OCI-LY7 (cell line): ENCODE measurements around the gene TMEM256. TPM values are rescaled to one million over a fixed set of nuclear protein-coding genes. Genes with fewer than 3 reads are reported as not detected.

ENCODE experiments used
- BruUV-seq: library from RNA; stranded (reverse); fragments of 400-500 nt; replicated peaks from 2 replicates; lab custom pipeline; 2021; lab: Mats Ljungman, UMichigan
- CTCF ChIA-PET: fragments of 300-600 bp; sonication (Branson Sonifier 250); formaldehyde crosslinking; loops from one replicate; lab custom pipeline; 2022; ENCODE audit warnings: antibody characterized with exemption; ENCODE audit not compliant: unreplicated experiment; lab: Charles Lee
- POLR2A ChIA-PET: fragments of 300-600 bp; sonication (Branson Sonifier 250); formaldehyde crosslinking; loops from one replicate; lab custom pipeline; 2022; ENCODE audit warnings: antibody characterized with exemption; lab: Charles Lee
- DNase-seq: peaks from one replicate; pipeline ENCODE4 v3.0.0-alpha.2; 2015; ENCODE audit warnings: low spot score
- H2AFZ ChIP-seq: fragments of 200-600 bp; sonication (generic), shearing (Covaris generic); 2 replicates; pipeline ENCODE4 v1.6.1; 2014; ENCODE audit warnings: mild to moderate bottlenecking, antibody characterized with exemption, low read length, moderate library complexity
- H3K27ac ChIP-seq: fragments of 200-600 bp; sonication (generic); 2 replicates; pipeline ENCODE4 v1.5.1; 2014; ENCODE audit warnings: mixed run types, low read depth, mild to moderate bottlenecking, moderate library complexity, low read length, inconsistent platforms; ENCODE audit not compliant: poor library complexity, severe bottlenecking
- H3K36me3 ChIP-seq: fragments of 200-600 bp; sonication (generic); 2 replicates; pipeline ENCODE4 v1.6.1; 2014; ENCODE audit warnings: mild to moderate bottlenecking, antibody characterized with exemption, low read length, moderate library complexity, mixed read lengths; ENCODE audit not compliant: insufficient read depth
- H3K4me1 ChIP-seq: fragments of 200-600 bp; sonication (generic); 2 replicates; pipeline ENCODE4 v1.5.1; 2014; ENCODE audit warnings: mild to moderate bottlenecking, low read length; ENCODE audit not compliant: insufficient read depth, poor library complexity, severe bottlenecking
- H3K4me2 ChIP-seq: fragments of 200-600 bp; sonication (generic); 2 replicates; pipeline ENCODE4 v1.6.1; 2014; ENCODE audit warnings: mild to moderate bottlenecking, low read length
- H3K4me3 ChIP-seq: fragments of 200-600 bp; sonication (generic); 2 replicates; pipeline ENCODE4 v1.5.1; 2014; ENCODE audit warnings: mild to moderate bottlenecking, low read depth, low read length; ENCODE audit not compliant: poor library complexity, severe bottlenecking
- H3K79me2 ChIP-seq: fragments of 200-600 bp; sonication (generic); 2 replicates; pipeline ENCODE4 v1.6.1; 2016; ENCODE audit warnings: low read depth, mild to moderate bottlenecking, low read length, moderate library complexity, mixed read lengths; ENCODE audit not compliant: insufficient read depth
- H3K9me2 ChIP-seq: fragments of 200-600 bp; sonication (generic); 2 replicates; pipeline ENCODE4 v1.6.1; 2016; ENCODE audit warnings: mild to moderate bottlenecking, low read length, mixed read lengths; ENCODE audit not compliant: insufficient read depth
- H3K9me3 ChIP-seq: fragments of 200-600 bp; sonication (generic); 2 replicates; pipeline ENCODE4 v1.6.1; 2014; ENCODE audit warnings: mild to moderate bottlenecking, mixed run types, low read length, mixed read lengths
- H4K20me1 ChIP-seq: fragments of 200-600 bp; sonication (generic); 2 replicates; pipeline ENCODE4 v1.6.1; 2014; ENCODE audit warnings: mild to moderate bottlenecking, antibody characterized with exemption, low read length, moderate library complexity, mixed read lengths; ENCODE audit not compliant: insufficient read depth
- EZH2phosphoT487 ChIP-seq: fragments of 200-600 bp; sonication (generic); IDR thresholded peaks from 2 replicates; pipeline ENCODE4 v1.6.1; 2018; ENCODE audit warnings: low read depth, borderline replicate concordance, mild to moderate bottlenecking, mixed run types, antibody characterized with exemption, low read length, moderate library complexity, mixed read lengths
- intact Hi-C: fragments of 100-400 bp; cut with micrococcal nuclease; formaldehyde crosslinking; loops from one replicate; pipeline ENCODE4 v1.10.0; 2022; ENCODE audit not compliant: unreplicated experiment
- total RNA-seq, 2 experiments: library from RNA; depleted of rRNA in 1 of 2; stranded (reverse); fragments of >200 nt in 1 of 2; shearing (Covaris generic) in 1 of 2; gene quantifications; 2 replicates each; pipeline ENCODE4 v1.2.3, GENCODE V29; 2014 to 2022
- TF ChIP-seq, protein P1 (sequence below): fragments of 200-600 bp; sonication (generic); conservative IDR thresholded peaks from 2 replicates; pipeline ENCODE4 v1.5.1; 2014; ENCODE audit warnings: mild to moderate bottlenecking, antibody characterized with exemption, low read length, moderate library complexity, mixed read lengths

Gene TMEM256
- total RNA-seq, 2 experiments from 2014 or later: 96.6 to 165 TPM

DNA sequence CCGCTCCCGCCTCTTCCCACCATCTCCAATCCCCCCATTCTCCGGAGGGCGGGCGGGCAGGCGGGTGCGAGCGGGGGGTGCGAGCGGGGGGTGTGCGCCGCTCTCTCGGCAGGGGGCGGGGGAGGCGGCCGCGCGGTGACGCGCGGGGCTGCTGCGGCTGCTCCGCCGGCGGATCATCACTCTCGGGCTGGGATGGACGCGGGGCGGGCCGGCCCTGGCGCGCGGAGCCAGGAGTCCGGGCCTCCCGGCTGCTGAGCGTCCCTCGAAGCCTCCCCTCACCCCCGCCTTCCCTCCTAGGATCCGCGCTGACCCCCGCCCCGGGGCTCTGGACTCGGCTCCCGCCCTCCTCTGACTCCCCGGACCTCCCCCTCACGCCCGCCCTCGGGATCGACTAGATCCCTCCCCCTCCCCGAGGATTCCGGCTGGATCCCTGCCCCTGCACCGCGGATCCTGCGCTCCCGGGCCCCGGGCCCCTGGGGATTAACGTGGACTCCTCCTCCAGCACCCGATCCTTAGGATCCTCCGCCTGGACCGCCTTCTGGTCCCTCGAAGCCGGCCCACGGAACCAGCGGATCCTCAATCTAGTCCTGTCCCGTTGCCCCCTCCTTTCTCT lies 946 bp upstream of the TMEM256 start:
- Histone ChIP-seq H3K9me3 (no peaks in the 10 kb centered on the region), H2AFZ (no peak overlapping the region), H3K27ac (no peak overlapping the region), H3K4me1 (peaks cover 6% of the 10 kb centered on the region), H3K79me2 (no peaks in the 10 kb centered on the region), H3K36me3 (no peaks in the 10 kb centered on the region), H3K4me3 (peak overlapping the region; percentile 70), H4K20me1 (no peaks in the 10 kb centered on the region), H3K4me2 (peak overlapping the region; percentile 55; the same call in 1 of the 2 replicates), H3K9me2 (no peaks in the 10 kb centered on the region)
- ChIA-PET POLR2A (interaction anchor here (0.6 to 1.5 kb wide), 8 partner anchors 10 to 284 kb away, joined by 3 to 8 read pairs (median 4); partner anchors contain the start of genes PLSCR3, TMEM102 and WRAP53), CTCF (interaction anchor here (1.0 kb wide), 1 partner anchor 10 kb away, joined by 3 read pairs; no protein-coding TSS in a partner anchor)
- DNase-seq: no peak
- intact Hi-C loops: loop anchor here (5.0 kb wide), 1 partner anchor 53 kb away; the partner anchor contains the start of gene KCTD11
- no TSS peak for BruUV-seq
- TF ChIP-seq, protein P1, sequence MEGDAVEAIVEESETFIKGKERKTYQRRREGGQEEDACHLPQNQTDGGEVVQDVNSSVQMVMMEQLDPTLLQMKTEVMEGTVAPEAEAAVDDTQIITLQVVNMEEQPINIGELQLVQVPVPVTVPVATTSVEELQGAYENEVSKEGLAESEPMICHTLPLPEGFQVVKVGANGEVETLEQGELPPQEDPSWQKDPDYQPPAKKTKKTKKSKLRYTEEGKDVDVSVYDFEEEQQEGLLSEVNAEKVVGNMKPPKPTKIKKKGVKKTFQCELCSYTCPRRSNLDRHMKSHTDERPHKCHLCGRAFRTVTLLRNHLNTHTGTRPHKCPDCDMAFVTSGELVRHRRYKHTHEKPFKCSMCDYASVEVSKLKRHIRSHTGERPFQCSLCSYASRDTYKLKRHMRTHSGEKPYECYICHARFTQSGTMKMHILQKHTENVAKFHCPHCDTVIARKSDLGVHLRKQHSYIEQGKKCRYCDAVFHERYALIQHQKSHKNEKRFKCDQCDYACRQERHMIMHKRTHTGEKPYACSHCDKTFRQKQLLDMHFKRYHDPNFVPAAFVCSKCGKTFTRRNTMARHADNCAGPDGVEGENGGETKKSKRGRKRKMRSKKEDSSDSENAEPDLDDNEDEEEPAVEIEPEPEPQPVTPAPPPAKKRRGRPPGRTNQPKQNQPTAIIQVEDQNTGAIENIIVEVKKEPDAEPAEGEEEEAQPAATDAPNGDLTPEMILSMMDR: no peak
- TF ChIP-seq EZH2phosphoT487: no peak

DNA sequence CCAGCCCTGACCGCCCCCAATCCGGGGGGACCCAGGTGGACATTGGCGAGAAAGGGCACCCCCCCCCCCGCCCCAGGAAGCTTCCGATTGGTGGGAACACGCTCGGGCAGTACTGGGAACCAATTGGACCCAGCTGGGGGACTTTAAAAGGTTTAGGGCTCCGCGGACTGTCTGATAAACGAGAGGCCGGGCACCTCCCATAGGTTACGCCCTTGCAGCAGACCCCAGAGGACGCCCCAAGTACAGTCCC lies 245 bp downstream of the TMEM256 start:
- no peaks in the 10 kb centered on the region for H3K9me2 ChIP-seq
- ChIA-PET CTCF (interaction anchor here (0.6 to 1.9 kb wide), 4 partner anchors 11 to 51 kb away, joined by 3 to 18 read pairs (median 4); partner anchors contain the start of gene TMEM102), POLR2A (interaction anchor here (0.7 to 1.5 kb wide), 10 partner anchors 9 to 285 kb away, joined by 3 to 8 read pairs (median 4); partner anchors contain the start of genes PLSCR3, TMEM102 and WRAP53)
- no peak overlapping the region for H3K27ac ChIP-seq
- H3K9me3 ChIP-seq: no peaks in the 10 kb centered on the region
- TF ChIP-seq EZH2phosphoT487: no peak
- TF ChIP-seq, protein P1: no peak
- H3K4me1 ChIP-seq: peaks cover 6% of the 10 kb centered on the region
- BruUV-seq: no TSS peak
- H3K4me3 ChIP-seq: peak overlapping the region; percentile 70
- no peaks in the 10 kb centered on the region for H3K36me3 ChIP-seq
- peak overlapping the region; percentile 30 for H2AFZ ChIP-seq
- H4K20me1 ChIP-seq: no peaks in the 10 kb centered on the region
- H3K79me2 ChIP-seq: no peaks in the 10 kb centered on the region
- DNase-seq: no peak
- intact Hi-C loops: loop anchor here (5.0 kb wide), 1 partner anchor 51 kb away; the partner anchor contains the start of gene KCTD11
- H3K4me2 ChIP-seq: peak overlapping the region; percentile 60
